Esophagus muscularis mucosa (tissue), 4 donors: ENCODE data around the gene CAPN8. TPM values are rescaled to one million over a fixed set of nuclear protein-coding genes. Genes with fewer than 3 reads are reported as not detected.

Experiments used
- DNase-seq: peaks from one replicate; pipeline ENCODE4 v3.0.0-alpha.2; 2017; ENCODE audit errors: extremely low spot score
- H3K27ac ChIP-seq, 4 donors: fragments of 200-600 bp; sonication (generic); replicated peaks in 1 of 4; 1 replicate in 3 of 4; 2 replicates in 1 of 4; pipeline ENCODE4 v1.5.1; 2016 to 2019; ENCODE audit warnings: mild to moderate bottlenecking in 1 of 4
- H3K27me3 ChIP-seq, 4 donors: fragments of 200-600 bp; sonication (generic); one replicate each; pipeline versions ENCODE4 v1.5.1 to v1.6.0; 2016 to 2019
- H3K36me3 ChIP-seq, 4 donors: fragments of 200-600 bp; sonication (generic); one replicate each; pipeline ENCODE4 v1.5.1; 2016 to 2019
- H3K4me1 ChIP-seq, 4 donors: fragments of 200-600 bp; sonication (generic); one replicate each; pipeline ENCODE4 v1.5.1; 2016 to 2019
- H3K4me3 ChIP-seq, 4 donors: fragments of 200-600 bp; sonication (generic); 1 replicate in 2 of 4; 2 replicates in 2 of 4; pipeline ENCODE4 v1.5.1; 2016 to 2019; ENCODE audit warnings: mild to moderate bottlenecking in 4 of 4, moderate library complexity in 1 of 4
- H3K9me3 ChIP-seq, 4 donors: fragments of 200-600 bp; sonication (generic); 1 replicate in 3 of 4; 2 replicates in 1 of 4; pipeline ENCODE4 v1.5.1; 2016 to 2019
- CTCF ChIP-seq, 3 experiments: fragments of 200-600 bp in 2 of 3; fragments of 450-650 bp in 1 of 3; sonication (generic) in 2 of 3; IDR thresholded peaks; one replicate each; pipeline ENCODE4 v1.5.1; 2017 to 2019; ENCODE audit warnings: antibody characterized with exemption in 3 of 3, mild to moderate bottlenecking in 2 of 3, moderate library complexity in 1 of 3
- EP300 ChIP-seq: sonication (generic); formaldehyde crosslinking; IDR thresholded peaks from one replicate; pipeline ENCODE4 v1.6.1; 2017; ENCODE audit warnings: antibody characterized with exemption
- POLR2A ChIP-seq: fragments of 450-650 bp; IDR thresholded peaks from one replicate; pipeline ENCODE4 v1.6.1; 2017; ENCODE audit warnings: antibody characterized with exemption, moderate library complexity, mild to moderate bottlenecking, low read depth
- POLR2AphosphoS5 ChIP-seq, 2 donors: sonication (generic); formaldehyde crosslinking; IDR thresholded peaks; one replicate each; pipeline ENCODE4 v1.6.1; 2017; ENCODE audit warnings: antibody characterized with exemption in 2 of 2
- WGBS: methylation state at CpG from one replicate; pipeline ENCODE4 v1.1.5; 2018; 5-methylcytosine and 5-hydroxymethylcytosine counted together
- intact Hi-C: fragments of 100-400 bp; cut with DNase I; formaldehyde crosslinking; loops from one replicate; pipeline ENCODE4 v1.15.1; 2023
- total RNA-seq, 4 donors: library from RNA; depleted of rRNA; stranded (reverse); fragments of >200 nt; gene quantifications; one replicate each; pipeline versions ENCODE4 v1.1.0 to v1.2.1, GENCODE V29; 2016

The CAPN8 gene
- total RNA-seq, 4 donors from 2014 or later, result 1.0 TPM; not detected in 3

GRCh38 chr1:223710179-223711133 is 45.0 kb upstream of the CAPN8 start:
- peak overlapping the region in 1 of 4 donors; percentile 98 for H3K27ac ChIP-seq

GRCh38 chr1:223709598-223709997 is 44.1 kb upstream of the CAPN8 start:
- intact Hi-C loops, result no loop called here
- no peaks in the 10 kb centered on the region for H3K9me3 ChIP-seq
- peak overlapping the region in 1 of 4 donors; percentile 15 for H3K27ac ChIP-seq
- no peak overlapping the region for H3K4me3 ChIP-seq
- TF ChIP-seq POLR2A (no peak), CTCF (IDR thresholded peaks at IDR 0.05) (peak; percentile 31 to 43 (median 41))
- H3K36me3 ChIP-seq, result no peaks in the 10 kb centered on the region
- peaks cover 60 to 79% (median 73%) of the 10 kb centered on the region in 4 donors for H3K4me1 ChIP-seq
- no peaks in the 10 kb centered on the region for H3K27me3 ChIP-seq
- 58% methylated on average over 3 of the region's 3 CpGs for WGBS
- DNase-seq, result no peak

More at GRCh38 chr1:223710179-223711133, 45.0 kb upstream of the CAPN8 start:
- no peak overlapping the region for H3K4me3 ChIP-seq
- no peaks in the 10 kb centered on the region for H3K27me3 ChIP-seq
- WGBS, result 94% methylated on average over 11 of the region's 12 CpGs
- no peaks in the 10 kb centered on the region for H3K36me3 ChIP-seq
- no peaks in the 10 kb centered on the region for H3K9me3 ChIP-seq
- intact Hi-C loops, result no loop called here
- H3K4me1 ChIP-seq, result peaks cover 63 to 79% (median 73%) of the 10 kb centered on the region in 4 donors
- TF ChIP-seq CTCF (IDR thresholded peaks at IDR 0.05), result no peak
- no peak for TF ChIP-seq EP300
- TF ChIP-seq POLR2AphosphoS5 (IDR thresholded peaks at IDR 0.05), result no peak
- TF ChIP-seq POLR2A, result no peak
- no peak for DNase-seq

GRCh38 chr1:223708651-223709268 is 43.3 kb upstream of the CAPN8 start:
- peaks cover 56 to 77% (median 67%) of the 10 kb centered on the region in 4 donors for H3K4me1 ChIP-seq
- H3K9me3 ChIP-seq, result no peaks in the 10 kb centered on the region
- no peaks in the 10 kb centered on the region for H3K36me3 ChIP-seq
- no peak for TF ChIP-seq POLR2AphosphoS5 (IDR thresholded peaks at IDR 0.05)
- no peak for TF ChIP-seq POLR2A
- TF ChIP-seq CTCF (IDR thresholded peaks at IDR 0.05), result no peak
- no peak for TF ChIP-seq EP300
- H3K27ac ChIP-seq, result peak overlapping the region in 2 of 4 donors; percentile 15 to 86
- no peak for DNase-seq
- WGBS, result 95% methylated on average over 3 of the region's 3 CpGs
- no peaks in the 10 kb centered on the region for H3K27me3 ChIP-seq
- no peak overlapping the region for H3K4me3 ChIP-seq
- intact Hi-C loops, result no loop called here

- 69% methylated on average over 5 of the region's 5 CpGs for WGBS
- H3K9me3 ChIP-seq, result no peaks in the 10 kb centered on the region
- H3K36me3 ChIP-seq, result no peaks in the 10 kb centered on the region
- H3K4me1 ChIP-seq, result peaks cover 50 to 72% (median 60%) of the 10 kb centered on the region in 4 donors
- intact Hi-C loops, result no loop called here
- TF ChIP-seq EP300 (no peak), CTCF (IDR thresholded peaks at IDR 0.05) (peak in 1 of 3 experiments; percentile 26)
- H3K27me3 ChIP-seq, result no peaks in the 10 kb centered on the region
- H3K27ac ChIP-seq, result peak overlapping the region; percentile 77 to 88 (median 84)
- no peak overlapping the region for H3K4me3 ChIP-seq
- DNase-seq, result no peak
Measured at GRCh38 chr1:223708001-223708359, 42.5 kb upstream of the CAPN8 start.
